Suppressor macrophage (primary cell): Measurements from ENCODE around the gene LMNA.

ENCODE experiments used
- DNase-seq, 4 experiments: peaks; one replicate each; pipeline ENCODE4 v3.0.0-alpha.2; 2020 to 2022

The LMNA gene

GRCh38 chr1:156143765-156144489 is 29.4 kb downstream of the LMNA start:
- no peak for DNase-seq

DNA sequence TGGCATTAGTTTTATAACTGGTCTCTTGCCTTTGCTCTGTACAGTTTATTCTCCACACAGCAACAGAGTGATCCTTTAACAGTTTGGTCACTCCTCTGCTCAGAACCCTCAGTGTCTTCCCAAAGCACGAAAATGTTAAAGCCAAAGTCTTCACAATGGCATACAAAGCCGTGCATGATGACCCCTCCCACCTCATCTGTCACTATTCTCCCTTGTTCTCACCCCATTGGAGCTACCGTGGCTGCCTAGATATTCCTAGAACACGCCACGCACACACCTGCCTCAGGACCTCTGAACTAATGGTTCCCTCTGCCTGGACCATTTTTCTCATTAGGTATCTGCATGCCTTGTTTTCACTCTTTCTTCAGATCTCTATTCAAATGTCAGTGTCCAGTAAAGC is 30.2 kb downstream of the LMNA start:
- DNase-seq = no peak

DNA sequence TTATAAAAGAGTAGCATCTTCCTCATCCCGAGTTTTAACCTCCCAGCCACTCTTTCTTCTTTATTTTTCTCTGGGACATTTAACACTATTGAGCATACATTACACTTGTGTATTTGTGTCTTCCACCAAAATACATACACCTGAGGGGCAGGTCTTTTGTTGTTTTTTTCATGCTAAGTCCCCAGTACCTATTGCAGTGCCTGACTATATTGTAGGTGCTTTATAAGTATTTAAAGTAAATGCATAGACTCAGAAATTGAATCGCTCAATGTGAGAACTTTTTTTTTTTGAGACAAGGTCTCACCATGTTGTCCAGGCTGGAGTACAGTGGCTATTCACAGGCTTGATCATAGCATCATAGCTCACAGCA is 31.1 kb downstream of the LMNA start:
- DNase-seq = no peak

DNA sequence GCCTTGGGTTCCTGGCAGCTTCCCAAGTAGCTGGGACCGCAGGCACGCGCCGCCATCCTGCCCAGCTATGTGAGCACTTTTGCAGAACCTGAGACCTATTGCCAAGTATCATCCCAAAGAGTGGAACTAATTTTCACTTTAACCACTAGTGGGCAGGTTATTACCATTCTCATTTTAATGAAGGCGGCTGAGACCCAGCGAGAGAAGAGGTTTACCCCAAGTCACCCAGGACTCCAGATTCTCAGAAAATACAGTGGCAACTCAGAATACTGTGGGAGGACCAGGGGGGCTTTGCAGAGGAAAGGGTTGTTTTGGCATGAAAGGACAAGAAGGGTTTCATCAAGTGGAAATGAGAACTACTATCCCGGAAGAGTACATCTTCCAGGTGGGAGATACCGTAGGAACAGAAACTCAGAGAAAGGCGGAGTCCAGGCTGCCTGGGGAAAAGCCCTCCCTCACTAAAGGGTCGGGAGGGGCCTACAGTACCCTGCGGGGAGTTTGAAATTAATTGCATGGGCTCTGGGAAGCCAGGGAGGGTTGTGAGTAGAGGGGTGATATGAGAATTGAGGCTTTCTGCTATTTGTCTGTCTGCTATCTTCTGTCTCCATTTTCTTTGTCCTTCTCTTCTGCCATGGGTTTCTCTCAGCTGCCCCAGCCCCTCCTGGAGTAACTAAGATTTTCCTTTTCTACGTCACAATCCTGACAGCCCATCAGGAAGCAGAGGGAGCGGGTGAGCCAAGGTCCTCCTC is 31.7 kb downstream of the LMNA start:
- peak; percentile 88 to 94 (median 90) for DNase-seq

DNA sequence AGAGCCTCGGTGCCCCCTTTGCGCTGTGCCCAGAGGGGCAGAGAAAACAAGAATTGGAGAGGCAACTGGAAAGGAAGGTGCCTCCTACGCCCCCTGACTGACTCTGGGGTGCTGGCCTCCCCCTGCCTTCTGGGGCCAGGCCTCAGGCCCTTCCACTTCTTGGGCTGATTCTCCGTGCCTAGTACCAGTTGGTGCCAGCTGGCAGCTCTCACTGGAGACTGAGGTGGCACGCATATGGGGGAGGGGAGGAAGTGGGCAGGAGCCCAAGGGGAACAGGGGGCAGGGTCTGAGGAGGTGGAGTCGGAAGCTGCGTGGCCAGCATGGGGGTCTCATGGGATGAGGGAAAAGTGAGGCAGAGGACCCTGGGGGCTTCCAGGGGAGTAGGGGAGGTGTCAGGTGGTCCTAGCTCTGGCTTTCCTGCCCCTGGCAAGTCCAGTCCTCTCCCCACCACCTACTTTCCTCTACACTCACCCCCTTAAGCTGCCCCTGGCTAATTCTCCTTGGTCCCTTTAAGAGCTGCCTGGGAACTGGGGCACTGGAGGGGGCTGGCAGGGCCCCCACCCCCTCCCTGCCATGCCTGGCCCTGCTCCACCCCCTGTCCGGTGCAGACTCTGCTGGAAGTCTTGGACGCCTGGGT is 32.4 kb downstream of the LMNA start:
- DNase-seq = peak; percentile 59 to 71 (median 68)

DNA sequence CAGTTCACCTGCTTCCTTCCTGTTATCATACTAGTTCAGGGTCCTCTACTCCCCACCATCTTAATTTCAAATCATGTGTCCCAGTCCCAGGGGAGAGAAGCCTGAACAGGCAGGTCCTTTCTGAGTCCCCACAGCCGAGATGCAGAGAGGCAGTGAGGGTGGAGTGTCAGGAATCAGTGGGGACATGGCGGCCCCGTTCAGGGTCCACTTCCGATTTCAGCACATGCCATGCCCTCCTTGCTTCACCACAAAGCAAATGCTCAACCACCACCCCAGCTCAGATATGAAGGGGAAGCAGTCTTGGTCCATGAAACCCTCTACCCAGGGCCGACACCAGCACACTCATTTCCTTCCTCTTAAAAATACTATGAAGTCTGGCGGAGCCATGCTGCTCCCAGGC is 33.7 kb downstream of the LMNA start:
- DNase-seq = peak; percentile 79 to 88 (median 88)

DNA sequence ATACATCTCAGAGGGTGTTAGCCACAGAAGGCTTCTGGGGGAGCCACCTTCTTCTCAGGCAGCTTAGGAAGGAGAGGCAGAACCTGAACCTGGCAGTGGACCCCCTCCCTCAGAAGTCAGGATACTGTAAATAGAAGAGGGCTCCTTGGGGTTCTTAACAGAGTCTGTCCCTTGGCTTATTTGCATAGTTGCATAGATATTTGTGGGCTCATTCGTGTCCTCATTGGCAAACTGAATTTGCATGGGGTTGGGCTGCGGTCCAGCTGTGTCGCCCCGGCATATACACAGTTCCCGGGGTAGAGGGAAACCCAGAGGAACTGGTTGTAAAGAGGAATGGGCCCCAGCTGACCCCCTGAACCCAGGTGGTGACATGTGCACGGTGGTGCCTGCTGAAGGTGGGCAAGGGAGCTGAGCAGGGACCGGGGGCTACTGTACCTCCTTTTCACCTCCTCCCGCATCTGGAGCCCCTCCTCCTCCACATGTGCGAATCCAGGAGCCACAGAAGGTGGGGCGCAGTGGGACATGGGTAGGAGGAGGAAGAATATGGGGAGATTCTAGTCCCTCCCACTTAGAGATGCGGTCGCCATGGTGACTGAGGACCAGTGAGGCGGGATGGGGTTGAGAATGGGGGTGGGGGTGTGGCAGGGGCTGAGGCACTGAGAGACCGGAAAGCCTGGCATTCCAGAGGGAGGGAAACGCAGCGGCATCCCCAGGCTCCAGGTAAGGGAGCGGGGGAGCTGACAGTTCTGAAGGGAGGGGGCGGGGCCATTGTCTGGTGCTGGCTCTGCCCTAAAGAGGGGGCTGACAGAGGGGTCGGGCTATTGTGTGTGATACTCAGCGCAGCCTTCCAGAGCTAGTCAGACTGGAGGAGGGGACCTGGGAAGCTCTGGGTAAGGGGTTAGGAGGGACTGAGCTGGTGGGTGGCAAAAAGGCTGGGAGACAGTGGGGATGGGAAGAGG is 35.1 kb downstream of the LMNA start:
- no peak for DNase-seq

GRCh38 chr1:156150333-156151011 is 36.0 kb downstream of the LMNA start:
- DNase-seq = peak; percentile 60 to 87 (median 80)

DNA sequence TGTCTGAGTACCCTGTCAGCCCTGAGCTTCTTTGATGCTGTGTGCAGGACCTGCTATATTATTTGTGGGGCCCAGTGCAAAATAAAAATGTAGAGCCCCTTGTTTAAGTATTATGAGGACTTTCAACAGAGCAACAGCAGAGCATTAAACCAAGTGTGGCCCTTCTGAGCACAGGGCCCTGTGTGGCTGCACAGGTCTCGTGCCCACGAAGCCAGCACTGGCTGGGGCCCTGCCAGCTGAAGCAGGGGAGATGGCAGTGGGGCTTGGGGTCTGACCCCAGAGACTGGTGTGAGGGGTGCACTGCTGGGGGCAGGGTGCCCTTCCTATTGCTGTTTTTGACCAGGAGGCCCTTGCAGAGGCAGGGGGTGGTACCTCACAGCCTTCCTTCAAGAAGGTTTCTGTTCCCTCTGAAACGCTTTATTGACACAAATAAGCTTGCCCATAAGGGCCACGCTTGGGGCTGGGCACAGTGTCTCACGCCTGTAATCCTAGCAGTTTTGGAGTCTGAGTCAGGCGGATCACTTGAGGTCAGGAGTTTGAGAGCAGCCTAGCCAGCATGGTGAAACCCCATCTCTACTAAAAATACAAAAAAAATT is 36.7 kb downstream of the LMNA start:
- DNase-seq = peak; percentile 91 to 96 (median 92)

DNA sequence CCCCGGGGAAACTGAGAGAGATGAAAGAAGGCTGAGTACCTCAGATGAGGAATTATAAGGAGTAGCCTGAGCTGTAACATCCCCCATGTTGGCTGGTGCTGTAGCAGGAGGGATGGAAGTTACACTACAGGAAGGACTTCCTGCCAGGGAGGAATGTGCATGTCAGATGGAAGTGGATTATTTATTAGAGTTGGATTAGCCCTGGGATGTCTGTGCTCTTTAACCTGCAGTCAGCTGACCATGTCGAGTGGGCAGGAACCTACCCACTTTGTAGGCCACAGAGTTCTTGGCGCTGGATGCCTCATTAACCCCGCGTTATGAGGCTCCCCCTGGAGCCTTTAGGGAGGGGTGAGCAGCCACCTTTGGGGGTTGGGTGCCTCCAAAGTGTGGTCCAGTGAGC is 38.1 kb downstream of the LMNA start:
- DNase-seq = no peak

DNA sequence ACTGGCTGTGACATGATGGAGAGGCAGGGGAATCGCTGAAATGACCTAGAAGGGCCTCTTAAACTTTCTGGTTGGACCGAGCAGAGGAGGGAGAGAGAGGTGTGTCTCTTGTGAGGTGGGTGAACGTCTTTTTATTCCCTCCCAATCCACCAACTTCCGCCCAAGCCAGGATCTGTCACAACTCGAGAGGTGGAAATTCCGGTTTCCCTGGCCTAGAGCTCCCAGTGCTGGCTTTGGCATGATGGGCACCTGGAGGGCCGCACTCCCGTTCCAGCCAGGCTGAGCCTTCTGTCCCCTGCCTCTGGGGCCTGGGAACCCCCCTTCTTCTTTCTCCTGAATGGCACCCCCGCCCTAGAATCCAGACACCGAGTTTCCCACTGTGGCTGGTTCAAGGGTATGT is 38.9 kb downstream of the LMNA start, which contains the start of gene SEMA4A:
TSS of gene SEMA4A (plus strand) at position 224 of the 400 bp plus-strand sequence. CDS start 994 bp downstream, outside the sequence.
- DNase-seq = no peak

DNA sequence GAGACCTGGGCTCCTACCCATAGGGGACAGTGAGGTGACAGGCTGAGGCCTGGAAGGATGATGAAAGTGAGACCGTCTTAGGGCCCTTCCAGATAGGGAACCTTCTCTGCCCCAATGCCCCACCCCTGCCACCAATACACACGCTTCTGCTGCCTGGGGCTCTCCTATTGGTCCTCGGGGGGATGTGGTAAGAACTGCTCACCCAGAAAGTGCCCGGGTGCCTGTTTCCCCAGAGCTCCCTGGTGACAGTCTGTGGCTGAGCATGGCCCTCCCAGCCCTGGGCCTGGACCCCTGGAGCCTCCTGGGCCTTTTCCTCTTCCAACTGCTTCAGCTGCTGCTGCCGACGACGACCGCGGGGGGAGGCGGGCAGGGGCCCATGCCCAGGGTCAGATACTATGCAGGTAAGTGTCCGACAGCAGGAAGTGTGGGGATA is 39.8 kb downstream of the LMNA start:
- peak; percentile 92 to 95 (median 94) for DNase-seq

- peak; percentile 60 to 75 (median 70) for DNase-seq
These were observed 41.4 kb downstream of the LMNA start for GRCh38 chr1:156155756-156156510.

DNA sequence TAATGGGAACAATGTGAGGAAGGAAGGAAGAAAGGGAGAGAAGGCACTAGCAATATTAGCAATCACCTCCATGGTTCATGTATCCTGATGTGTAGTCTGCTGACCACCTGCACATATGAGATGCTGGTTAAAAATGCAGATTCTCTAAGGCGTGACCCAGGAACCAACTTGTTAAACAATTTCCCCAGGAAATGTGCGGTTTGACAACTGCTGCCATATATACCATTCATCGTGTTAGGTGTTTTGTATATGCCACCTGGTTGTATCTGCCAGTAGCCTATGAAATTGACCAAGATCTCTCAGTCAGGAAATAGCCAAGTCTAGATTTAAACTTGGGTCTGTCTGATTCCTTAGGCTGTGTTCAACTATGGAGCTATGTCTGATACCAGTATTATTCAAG is 43.0 kb downstream of the LMNA start:
- DNase-seq = no peak

DNA sequence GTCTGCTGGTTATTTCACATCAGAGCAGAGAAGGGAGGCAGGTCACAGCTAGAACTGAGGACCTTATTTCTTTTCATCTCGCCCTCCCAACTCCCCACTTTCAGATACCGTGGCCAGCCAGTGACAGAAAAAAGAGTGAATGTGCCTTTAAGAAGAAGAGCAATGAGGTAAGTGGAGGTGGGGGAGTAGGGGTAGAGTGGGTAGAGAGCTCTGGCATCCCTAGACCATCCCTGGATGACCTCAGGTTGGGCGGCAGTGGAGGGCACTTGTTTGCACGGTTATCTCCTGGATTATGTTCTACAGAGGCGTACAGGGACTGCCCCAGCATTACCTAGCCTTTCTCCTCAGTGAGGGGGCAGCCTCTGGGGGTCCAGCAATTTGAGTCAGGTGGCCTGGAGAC is 43.5 kb downstream of the LMNA start:
- no peak for DNase-seq

- DNase-seq = no peak
These were observed 45.7 kb downstream of the LMNA start for GRCh38 chr1:156160000-156160742.

- DNase-seq = peak; percentile 79 to 84 (median 82)
These were observed 46.2 kb downstream of the LMNA start for GRCh38 chr1:156160743-156161171.

- no peak for DNase-seq
These were observed 48.0 kb downstream of the LMNA start for GRCh38 chr1:156162430-156163037.

DNA sequence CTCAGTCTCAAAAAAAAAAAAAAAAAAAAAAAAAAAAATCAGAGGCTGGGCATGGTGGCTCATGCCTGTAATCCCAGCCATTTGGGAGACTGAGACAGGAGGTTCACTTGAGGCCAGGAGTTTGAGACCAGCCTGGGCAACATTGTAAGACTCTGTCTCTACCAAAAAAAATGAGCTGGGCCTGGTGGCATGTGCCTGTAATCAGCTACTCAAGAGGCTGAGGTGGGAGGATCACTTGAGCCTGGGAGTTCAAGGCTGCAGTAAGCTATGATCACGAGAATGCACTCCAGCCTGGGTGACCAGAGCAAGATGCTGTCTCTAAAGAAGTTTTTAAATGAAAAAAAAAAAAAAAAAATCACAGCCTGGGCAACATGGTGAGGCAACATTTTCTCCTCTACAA is 49.2 kb downstream of the LMNA start:
- no peak for DNase-seq
